ENCODE data around the gene MRPL10.

Gene MRPL10

DNA sequence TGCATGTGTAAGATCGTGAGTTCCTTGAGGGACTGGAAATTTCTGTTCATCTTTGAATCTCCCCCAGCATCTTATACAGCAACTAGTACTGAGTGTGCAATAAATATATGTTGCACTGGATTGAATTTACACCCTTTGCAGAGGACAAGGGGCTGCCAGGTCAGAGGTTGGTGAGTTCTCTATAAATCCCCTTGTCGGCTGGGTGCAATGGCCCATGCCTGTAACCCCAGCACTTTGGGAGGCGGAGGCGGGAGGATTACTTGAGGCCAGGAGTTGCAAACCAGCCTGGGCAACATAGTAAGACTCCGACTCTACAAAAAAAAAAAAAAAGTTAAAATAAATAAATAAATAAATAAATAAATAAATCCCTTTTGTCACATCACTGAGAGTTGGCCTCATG is 29.0 kb upstream of the MRPL10 start:
- no peak for DNase-seq (ENCODE audit: low read depth, low spot score)

DNA sequence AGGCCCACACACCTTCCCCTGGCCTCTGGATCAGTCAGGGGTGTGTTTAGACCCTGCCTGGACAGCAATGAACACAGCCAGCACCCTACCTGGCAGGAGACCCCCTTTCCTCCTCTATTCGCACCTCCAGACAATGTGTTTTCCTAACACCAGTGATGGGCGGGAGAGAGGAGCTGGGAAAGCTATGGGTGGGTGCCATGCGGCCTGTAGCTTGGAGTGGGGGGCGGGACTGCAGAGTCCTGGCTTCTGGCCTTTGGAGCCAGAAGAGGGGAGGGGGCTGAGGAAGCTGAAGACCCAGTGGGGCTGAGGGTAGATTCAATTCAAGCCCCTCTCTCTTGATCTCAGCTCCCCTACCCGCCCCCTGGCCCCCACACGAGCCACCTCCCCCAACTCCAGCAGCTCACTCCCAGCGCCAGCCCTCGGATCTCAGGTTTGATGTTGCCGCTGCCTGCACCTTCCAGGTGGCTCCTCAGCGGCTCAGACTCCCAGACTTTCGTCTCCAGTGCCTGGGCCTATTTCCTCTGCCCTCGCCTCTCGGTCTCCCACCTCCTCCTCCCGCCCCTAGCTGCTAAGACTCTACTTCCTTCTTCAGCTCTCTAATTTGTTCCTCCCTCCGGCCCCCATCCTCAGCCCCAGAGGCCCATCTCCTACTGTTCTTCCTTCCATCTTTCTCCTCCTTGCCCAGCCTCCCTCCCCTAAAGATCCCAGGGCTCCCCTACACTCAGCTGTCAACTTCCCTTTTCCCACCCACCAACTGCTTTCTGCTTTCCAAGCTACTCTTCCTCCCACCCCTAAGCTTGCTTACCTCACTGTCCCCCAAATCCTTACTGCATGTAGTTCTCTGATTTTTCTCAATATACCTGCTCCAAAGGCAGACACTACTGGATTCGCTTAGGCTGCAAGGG is 26.5 kb upstream of the MRPL10 start:
- no peak for DNase-seq (ENCODE audit: low read depth, low spot score)

DNA sequence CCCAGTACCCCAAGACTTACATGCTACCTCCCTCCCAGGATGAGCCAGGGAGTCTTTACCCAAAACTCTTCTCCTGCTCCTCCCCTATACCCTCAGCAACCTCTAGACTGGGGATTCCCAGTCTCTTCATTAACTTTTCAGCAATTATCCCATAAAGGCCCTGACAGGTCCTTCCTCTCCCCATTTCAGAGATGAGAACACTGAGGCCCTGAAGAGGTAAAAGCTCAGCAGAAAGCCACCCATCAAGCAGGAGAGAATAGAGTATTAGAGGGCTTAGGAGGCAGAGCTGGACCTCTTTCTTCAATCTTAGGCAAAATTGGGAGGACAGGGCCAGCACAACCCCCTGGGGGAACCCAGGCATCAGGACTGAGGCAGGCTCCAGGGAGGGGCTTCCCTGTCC is 25.5 kb upstream of the MRPL10 start:
- DNase-seq (ENCODE audit: low read depth, low spot score) = no peak

DNA sequence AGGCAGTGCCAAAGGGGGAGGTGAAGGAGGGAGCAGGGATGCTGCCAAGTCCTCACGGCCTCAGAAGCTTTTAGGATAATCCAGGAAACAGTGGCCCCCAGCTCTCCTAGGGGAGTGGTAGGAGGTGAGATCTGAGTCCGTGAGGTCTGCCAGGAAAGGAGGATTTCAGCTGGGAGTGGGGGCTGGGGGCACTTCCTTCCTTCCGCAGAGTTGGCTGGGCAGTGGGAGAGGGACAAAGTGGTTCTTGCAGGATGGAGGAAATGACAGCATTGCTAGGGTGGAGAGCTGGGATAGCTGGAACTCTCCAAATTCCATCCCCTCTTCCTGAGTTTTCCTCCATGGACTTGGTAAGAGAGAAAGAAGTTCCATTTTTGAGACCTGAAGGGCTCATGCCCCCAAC is 24.4 kb upstream of the MRPL10 start:
- DNase-seq (ENCODE audit: low read depth, low spot score) = no peak

DNA sequence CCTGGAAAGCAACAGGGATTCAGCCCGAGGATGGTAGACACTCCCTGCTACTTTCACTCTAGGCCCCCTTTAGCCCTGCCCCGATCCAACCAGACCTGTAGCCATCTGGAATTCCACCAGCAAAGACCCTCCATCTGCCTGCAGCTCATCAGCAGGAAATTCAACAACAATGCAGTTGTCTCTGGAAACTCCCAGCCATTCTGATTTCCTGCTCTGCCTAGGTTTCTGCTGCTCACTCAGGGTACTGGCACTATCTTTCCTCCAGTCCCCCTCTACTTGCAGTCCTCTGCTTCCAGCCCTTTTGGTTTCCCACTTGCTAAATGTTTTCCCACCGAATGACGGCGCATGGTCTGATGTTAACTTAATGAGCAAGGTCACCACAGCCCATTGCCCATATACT is 22.3 kb upstream of the MRPL10 start:
- DNase-seq (ENCODE audit: low read depth, low spot score) = no peak

DNA sequence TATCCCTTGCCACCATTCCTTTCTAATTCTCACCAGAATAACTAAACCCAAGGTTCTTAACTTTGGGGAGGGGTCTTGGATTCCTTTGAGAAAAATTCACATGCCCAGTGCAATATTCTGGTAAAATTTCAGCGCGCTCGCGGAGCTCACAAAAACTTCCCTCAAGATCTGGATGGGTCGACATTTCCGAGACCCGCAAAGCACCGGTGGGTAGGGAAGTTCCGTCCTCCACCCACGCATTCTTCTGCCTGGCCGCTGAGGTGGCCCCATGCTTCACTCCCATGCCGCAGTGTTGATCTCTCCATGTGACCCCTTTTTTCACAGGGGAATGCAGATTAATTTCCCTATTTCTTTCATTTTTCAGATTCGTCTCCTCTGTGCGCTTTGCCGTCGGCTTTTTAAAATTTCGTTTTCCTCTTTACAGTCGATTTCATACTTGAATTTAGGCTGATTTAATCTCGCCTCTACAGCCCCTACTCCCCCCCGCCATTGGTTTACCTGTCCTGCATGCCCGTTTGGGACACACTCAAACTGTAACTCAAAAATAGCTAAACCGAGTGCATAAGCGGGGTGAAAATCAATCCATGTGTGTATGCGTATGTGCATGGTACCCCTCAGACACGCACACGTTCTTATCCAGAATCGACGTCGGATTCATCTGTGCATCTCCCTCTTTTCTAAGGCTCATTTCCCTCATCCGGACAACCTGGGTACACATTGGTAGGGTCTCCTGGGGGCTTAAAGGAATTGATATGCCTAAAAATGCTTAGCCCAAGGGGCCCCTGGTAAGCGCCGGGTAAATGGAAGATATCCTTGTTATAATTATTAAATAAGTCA is 21.0 kb upstream of the MRPL10 start:
- no peak for DNase-seq (ENCODE audit: low read depth, low spot score)

DNA sequence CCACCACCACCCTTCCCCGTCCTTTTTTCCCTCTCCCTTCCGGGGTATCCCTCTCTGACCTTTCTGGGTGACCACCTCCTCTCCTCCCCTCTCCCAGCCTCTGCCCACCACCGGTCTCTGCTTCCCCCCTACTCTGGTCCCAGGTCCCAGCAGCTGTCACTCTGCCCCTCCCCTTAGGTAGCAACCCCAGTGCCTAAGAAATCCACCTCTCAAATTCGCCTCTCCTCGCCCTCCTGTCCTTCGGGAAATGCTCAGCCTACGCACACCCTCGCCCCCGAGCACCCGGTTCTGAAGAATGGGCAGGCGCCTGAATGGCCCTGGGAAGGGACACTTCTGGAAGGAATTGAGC is 20.4 kb upstream of the MRPL10 start:
- no peak for DNase-seq (ENCODE audit: low read depth, low spot score)

DNA sequence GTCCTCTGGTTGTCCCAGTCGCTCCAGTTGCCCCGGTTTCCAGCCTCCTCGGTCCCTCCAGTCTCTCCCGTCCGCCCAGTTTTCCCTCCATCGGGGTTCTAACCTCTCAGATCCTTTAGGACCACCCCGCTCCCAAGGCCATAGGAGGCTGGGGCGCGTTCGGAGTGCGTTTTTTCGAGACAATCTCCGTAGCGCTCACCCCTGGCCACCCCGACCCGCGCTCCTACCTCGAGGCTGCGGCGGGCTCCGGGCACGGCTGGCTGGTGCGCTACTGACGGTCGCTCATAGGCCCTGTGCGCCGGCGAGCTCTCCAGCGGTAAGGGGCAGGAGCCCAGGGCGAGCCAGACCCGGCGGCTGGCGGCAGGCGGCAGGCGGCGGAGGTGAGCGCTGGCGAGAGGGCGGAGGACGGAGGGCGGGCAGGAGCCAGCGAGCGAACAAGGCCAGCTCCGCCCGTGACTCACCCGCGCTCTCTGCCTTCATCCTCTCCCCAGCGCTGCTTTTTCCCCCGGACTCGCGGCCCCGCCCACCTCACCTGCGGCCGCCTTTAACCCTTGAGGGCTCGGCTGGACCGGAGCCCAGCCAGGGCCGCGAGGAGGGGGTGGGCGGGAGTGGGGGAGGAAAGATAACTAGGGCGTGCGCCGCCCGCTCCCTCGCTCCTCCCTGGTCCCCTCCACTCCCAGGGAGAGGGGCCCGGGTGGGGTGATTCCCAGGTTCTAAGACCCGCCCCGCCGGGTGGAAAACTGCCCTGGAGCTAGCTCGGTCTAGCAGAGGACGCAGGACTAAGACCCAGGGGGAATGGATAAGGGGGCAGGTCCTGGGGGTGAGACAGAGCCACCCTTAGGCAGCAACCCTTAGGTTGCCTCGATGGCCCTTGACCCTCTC is 19.6 kb upstream of the MRPL10 start, which contains the start of gene SP6:
Gene SP6, minus strand, starts transcription at position 472 of the 882 bp plus-strand sequence. CDS start 2,734 bp downstream, outside the sequence.
- peak; percentile 27 for DNase-seq (ENCODE audit: low read depth, low spot score)

DNA sequence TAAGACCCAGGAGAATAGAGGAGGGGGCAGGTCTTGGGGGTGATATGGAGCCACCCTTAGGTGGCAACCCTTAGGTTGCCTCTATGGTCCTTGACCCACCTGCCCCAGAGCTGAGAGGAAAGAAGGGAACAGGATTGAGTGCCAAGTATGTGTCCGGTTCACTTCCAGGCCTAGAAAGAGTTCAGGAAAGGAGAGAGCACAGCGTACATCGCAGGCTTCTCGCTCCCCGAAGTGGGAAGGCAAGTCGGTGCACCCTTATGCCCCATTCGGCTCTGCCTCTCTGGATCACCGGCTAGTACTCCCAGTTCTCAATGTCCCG is 19.0 kb upstream of the MRPL10 start:
- DNase-seq (ENCODE audit: low read depth, low spot score) = no peak

DNA sequence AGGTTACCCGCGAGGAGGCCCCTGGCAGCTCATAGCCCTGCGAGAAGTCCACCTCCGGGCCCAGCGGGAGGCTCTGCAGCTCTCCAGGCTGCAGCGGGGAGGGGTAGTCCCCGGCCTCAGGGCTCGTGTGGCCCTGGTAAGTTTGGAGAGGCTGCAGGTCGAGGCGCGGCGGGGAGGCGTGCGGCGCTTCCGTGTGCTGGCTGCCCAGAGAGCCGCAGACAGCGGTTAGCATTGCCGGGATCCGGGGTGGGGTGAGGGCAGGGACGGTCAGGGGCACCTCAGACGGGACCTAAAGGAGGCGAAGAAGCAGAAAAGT is 16.8 kb upstream of the MRPL10 start:
- no peak for DNase-seq (ENCODE audit: low read depth, low spot score)

DNA sequence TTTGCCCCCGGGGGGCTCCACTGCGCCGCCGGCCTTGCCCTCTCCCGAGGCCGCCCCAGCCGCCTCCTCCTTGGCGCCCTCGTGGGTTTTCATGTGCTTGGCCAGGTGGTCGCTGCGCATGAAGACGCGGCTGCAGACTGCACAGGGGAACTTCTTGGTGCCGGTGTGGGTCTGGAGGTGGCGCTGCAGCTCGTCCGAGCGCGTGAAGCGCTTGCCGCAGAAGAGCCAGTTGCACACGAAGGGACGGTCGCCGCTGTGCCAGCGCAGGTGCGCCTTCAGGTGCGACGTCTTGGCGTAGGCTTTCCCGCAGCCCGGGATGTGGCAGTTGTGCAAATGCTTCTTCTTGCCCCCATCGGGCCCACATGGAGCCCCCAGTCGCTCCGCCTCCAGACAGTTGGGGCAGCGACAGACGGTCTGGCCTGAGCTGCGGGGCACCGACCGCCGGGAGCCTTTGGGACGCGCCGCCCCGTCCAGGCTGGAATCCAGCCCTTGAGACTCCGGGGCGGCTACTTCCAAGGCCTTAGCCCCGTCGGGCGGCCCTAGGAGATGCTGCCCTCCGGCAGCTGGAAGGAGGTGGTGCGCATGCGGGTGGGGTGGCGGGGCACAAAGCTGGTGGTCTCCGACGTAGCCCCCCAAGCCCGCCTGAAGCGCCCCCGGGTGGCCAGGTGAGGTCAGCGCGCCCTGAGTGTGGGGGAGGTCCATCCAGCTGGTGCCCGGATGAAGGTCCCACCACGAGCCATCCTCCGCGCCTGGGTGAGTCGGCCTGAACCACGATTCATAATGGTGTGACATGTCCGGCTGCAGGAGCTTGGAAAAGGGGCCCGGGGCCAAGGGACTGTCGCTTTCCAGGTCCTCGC is 16.2 kb upstream of the MRPL10 start:
- DNase-seq (ENCODE audit: low read depth, low spot score) = no peak

DNA sequence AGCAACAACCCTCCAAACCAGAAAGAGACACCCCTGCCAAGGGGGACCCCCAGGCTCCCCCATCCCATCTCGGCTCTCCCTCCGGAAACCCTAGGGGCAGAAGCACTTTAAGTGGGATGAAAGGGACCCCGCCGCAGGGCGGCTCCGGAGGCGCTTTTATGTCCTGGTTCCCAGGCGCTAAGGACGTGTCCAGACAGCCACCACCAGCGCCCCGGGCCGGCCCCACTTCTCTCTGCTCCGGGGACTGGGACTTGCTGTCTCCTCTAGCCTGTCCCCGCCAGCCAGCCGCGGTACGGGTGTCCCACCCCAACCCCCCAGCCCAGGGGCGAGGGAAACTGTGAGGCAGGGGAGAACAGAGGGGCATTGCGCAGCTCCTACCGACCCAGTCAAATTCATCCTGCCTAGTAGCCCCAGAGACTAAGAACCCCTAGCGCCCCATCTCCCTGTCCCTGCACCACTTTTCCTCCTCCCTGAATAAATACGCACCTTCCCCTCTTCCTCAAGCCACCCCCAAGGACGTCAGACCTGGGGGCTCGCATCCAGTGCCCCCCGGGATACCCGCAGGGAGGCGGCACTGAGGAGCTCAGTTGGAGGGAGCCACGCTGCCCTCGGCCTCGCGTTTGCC is 15.5 kb upstream of the MRPL10 start:
- DNase-seq (ENCODE audit: low read depth, low spot score) = no peak

DNA sequence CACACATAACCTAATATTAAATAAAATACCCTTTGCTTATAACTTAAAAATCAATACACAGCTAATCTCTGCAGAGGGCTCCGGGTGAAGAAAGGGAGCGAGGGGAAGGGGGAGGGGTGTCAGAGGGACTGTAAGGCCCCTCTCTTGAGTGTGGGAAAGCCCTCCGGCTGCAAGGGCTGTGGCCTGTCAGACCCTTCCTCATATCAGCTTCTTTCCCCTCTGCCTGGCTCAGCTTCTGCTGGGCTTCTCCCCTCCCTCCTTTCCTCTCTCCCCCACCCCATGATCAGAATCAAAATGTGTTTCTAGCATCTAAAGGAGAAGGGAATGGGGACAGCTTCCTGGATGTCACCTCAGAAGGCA is 14.4 kb upstream of the MRPL10 start:
- DNase-seq (ENCODE audit: low read depth, low spot score) = no peak

DNA sequence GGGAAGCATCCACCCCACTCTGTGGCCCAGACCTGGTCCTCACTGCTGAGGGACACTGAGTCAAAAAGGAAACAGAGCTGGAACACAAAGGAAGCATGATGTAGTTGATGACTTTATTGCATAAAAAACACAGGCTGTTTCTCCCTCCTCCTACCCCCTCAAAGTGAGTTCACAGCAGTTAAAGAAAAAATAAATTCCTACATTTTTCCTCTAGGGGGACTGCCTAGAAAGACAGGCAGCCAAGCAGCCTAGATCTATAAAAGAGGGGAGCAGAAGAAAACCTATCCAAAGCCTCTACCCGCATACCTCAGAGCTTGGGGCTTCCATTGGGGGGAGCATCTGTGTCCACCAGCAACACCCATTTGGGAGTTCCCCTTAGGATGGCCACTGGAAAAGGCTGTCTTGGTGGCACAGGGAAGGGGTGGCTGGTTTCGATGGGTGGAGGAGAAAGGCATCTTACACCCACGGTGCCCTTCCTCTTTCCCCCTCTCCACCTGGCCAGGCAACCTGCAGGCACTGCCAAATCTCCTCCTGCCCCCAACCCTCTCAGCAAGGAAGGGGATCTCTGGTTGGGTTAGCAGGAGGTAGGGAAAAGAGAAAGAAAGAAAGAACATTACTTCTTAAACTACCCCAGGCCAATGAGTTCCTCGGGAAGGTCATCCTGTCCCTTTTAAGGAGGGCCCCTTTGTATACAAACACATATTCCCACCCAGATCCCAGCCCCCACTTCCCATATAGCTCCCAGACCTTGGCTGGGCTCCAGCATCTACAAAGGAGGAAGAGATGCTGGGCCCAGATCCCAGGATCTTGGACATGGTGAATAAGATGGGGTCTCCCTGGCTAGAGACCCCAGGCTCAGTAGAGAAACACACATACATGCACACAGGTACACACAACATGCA is 13.7 kb upstream of the MRPL10 start:
- DNase-seq (ENCODE audit: low read depth, low spot score) = no peak

DNA sequence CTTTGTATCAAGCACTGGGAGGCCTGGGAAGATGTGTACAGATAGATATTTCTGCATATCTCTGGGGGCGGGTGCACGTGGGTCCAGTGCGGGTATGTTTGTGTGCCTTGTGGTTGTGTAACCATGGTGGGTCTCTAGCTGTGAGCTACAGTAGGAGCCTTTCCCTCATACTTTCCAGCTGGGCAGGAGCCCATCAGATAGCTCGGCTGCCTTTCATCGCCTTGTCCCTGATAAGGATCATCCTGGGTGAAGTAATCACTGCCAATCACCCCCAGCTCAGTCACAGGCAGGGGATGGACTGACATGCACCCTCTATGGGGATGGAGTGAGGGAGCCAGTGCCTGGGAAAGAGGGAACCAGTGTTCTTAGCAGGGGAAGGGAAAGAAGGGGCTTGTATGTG is 12.9 kb upstream of the MRPL10 start:
- DNase-seq (ENCODE audit: low read depth, low spot score) = no peak

DNA sequence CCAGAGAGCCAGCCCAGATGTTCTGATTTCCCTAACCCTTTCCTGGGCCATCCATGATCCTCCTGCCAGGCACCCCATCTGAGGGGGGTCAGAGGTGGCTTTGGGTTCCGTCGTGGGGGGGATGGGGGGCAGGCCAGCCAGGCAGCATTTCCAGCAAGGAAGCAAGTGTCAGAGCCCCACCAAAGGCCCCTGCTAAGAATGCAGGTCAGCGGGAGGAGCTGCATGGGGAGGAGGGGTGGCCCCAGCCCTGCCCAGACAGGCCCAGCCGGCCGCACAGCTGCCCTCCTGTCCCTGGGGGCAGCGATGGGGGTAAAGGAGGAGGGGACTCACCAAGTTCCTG is 12.0 kb upstream of the MRPL10 start:
- no peak for DNase-seq (ENCODE audit: low read depth, low spot score)

DNA sequence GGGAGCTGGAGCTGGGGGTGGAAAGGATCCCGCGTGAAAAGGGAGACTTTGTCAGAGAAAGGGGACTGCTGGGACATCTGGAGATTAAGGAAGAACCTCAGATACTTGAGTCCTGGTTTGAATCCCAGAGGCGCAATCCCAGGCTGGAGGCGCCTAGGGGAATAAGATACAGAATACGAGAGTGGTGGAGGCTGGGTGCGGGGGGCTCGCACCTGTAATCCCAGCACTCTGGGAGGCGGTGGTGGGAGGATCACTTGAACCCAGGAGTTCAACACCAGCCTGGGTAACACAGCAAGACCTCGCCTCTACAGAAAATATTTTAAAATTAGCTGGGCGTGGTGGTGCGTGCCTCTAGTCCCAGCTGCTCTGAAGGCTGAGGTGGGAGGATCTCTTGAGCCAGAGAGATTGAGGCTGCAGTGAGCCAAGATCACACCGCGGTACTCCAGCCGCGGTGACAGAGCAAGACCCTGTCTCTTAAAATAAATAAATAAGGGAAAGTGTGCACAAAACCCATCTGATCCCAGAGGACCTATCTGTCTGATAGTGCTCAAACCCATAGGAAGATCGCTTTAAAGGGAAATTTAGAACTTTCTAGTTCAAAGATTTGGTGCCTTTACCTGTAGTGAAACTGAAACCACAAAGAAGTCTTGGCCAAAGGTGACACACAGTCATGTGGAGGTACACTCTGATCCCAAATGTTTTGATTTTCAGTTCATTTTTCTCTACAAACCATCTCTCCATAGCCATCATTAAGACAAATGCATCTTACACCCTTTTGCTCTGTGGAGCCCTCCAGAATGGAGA is 10.3 kb upstream of the MRPL10 start:
- no peak for DNase-seq (ENCODE audit: low read depth, low spot score)

DNA sequence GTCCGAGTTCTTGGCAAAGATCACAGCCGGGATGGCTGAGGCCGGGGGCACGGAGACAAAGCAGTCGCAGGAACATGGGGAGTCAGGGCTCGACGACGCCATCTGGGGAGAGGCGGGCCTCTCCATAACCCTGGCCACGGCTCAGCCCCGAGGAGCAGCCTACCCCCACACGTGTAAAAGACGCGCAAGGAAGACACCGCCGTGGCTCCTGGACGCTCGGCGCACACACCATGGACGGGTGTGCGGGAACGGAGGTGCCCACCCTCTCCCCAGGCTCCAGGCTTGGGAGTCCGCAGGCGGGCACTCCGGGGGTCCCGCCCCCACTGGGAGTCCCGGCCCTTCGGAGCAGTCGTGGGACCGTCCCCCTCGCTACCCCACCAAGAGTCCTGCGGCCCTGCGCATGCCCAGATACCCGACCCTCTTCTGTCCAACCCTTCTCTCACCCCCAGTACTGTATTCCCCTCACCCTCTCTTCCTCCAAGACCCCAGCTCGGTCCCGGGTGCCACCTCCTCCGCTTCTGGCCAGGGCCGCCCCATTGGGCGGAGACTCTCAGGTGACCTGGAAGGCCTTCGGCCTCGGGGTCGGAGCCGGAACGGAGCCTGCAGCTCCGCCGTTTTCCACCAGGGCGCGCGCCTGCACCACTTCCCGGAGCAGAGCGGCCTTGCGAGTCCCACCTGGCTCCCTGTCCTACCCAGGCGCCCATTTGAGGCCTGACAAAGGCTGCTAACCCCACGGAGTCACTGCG is 9.6 kb upstream of the MRPL10 start, which contains the start of gene SCRN2:
Gene SCRN2, minus strand, starts transcription at position 532 of the 746 bp plus-strand sequence. Its CDS starts 430 bp downstream, at position 102.
- peak; percentile 73 for DNase-seq (ENCODE audit: low read depth, low spot score)

All from activated naive CD8-positive, alpha-beta T cell treated with anti-CD3 and anti-CD28 coated beads, Interleukin-2, amount 50 U/mL, for 16 hours (primary cell).